HCT116 (cell line): ENCODE data around the gene BCO1. TPM values are rescaled to one million over a fixed set of nuclear protein-coding genes. Genes with fewer than 3 reads are reported as not detected.

Source experiments
- ATAC-seq: fragments of 200-7000 bp; cut with Tn5 transposase; 2 replicates; pipeline ENCODE4 v1.9.1; 2020; ENCODE audit warnings: mild to moderate bottlenecking, moderate library complexity
- BruUV-seq: library from RNA; stranded (reverse); fragments of 400-500 nt; replicated peaks from 2 replicates; lab custom pipeline; 2021; lab: Mats Ljungman, UMichigan
- CTCF ChIA-PET: fragments of 300-600 bp; sonication (Branson Sonifier 250); formaldehyde crosslinking; loops from one replicate; lab custom pipeline; 2021; ENCODE audit warnings: antibody characterized with exemption; lab: Charles Lee
- POLR2A ChIA-PET: fragments of 300-600, 350-600 bp; sonication (Branson Sonifier 250); formaldehyde crosslinking; loops from one replicate; lab custom pipeline; 2021; ENCODE audit warnings: antibody characterized with exemption; lab: Charles Lee
- RAD21 ChIA-PET, 2 experiments: fragments of 300-600 bp; sonication (Branson Sonifier 250); formaldehyde crosslinking; loops; one replicate each; lab custom pipeline; 2023; ENCODE audit warnings: low total read pairs in 2 of 2; ENCODE audit not compliant: uncharacterized antibody in 2 of 2, unreplicated experiment in 2 of 2, low non-redundant PET in 1 of 2; lab: Charles Lee
- DNase-seq: peaks from one replicate; pipeline ENCODE4 v3.0.0-alpha.2; 2010; ENCODE audit warnings: low read depth, low spot score
- H2AFZ ChIP-seq: fragments of 200-600 bp; shearing (Covaris generic), sonication (generic); 2 replicates; pipeline ENCODE4 v1.6.1; 2017; ENCODE audit warnings: low read depth, mixed run types, mixed read lengths, antibody characterized with exemption, low read length; ENCODE audit not compliant: poor library complexity, severe bottlenecking
- H3K27ac ChIP-seq: 2 replicates; pipeline ENCODE4 v1.5.1; 2012; ENCODE audit warnings: low read depth, low read length
- H3K27me3 ChIP-seq: fragments of 200-600 bp; sonication (generic); 2 replicates; pipeline ENCODE4 v1.6.1; 2016; ENCODE audit warnings: mixed run types, low read length, mixed read lengths; ENCODE audit not compliant: insufficient read depth
- H3K36me3 ChIP-seq, 2 experiments: fragments of 200-500 bp in 1 of 2; fragments of 200-600 bp in 1 of 2; sonication (Bioruptor generic) in 1 of 2; sonication (generic) in 1 of 2; 2 replicates each; pipeline versions ENCODE4 v1.5.1 to v1.6.1; 2014 to 2016; ENCODE audit warnings: low read length in 2 of 2, inconsistent platforms in 1 of 2, mixed read lengths in 1 of 2, mixed run types in 1 of 2; ENCODE audit not compliant: insufficient read depth in 2 of 2, control insufficient read depth in 1 of 2
- H3K4me1 ChIP-seq, 2 experiments: fragments of 200-600 bp in 1 of 2; sonication (generic) in 1 of 2; 2 replicates each; pipeline versions ENCODE4 v1.5.1 to v1.6.1; 2012 to 2017; ENCODE audit warnings: low read length in 2 of 2, inconsistent platforms in 1 of 2, mild to moderate bottlenecking in 1 of 2, mixed read lengths in 1 of 2, mixed run types in 1 of 2, moderate library complexity in 1 of 2; ENCODE audit not compliant: insufficient read depth in 2 of 2, control insufficient read depth in 1 of 2
- H3K4me2 ChIP-seq: fragments of 200-600 bp; sonication (generic); 2 replicates; pipeline ENCODE4 v1.6.1; 2017; ENCODE audit warnings: mixed run types, low read length, mixed read lengths
- H3K4me3 ChIP-seq, 2 experiments: fragments of 200-600 bp in 1 of 2; sonication (generic) in 1 of 2; replicated peaks in 1 of 2; 2 replicates each; pipeline ENCODE4 v1.5.1; 2011 to 2016; ENCODE audit warnings: low read length in 2 of 2, control low read depth in 1 of 2, low read depth in 1 of 2, mild to moderate bottlenecking in 1 of 2, mixed read lengths in 1 of 2, mixed run types in 1 of 2
- H3K79me2 ChIP-seq: fragments of 200-600 bp; sonication (generic); 2 replicates; pipeline ENCODE4 v1.6.1; 2017; ENCODE audit warnings: mild to moderate bottlenecking, mixed run types, low read length, moderate library complexity, mixed read lengths; ENCODE audit not compliant: insufficient read depth
- H3K9ac ChIP-seq: fragments of 200-600 bp; sonication (generic); 2 replicates; pipeline ENCODE4 v1.6.1; 2016; ENCODE audit warnings: low read length, mixed read lengths
- H3K9me2 ChIP-seq: fragments of 200-600 bp; sonication (generic), shearing (Covaris generic); 2 replicates; pipeline ENCODE4 v1.6.1; 2017; ENCODE audit warnings: mixed run types, mild to moderate bottlenecking, moderate library complexity; ENCODE audit not compliant: insufficient read depth
- H3K9me3 ChIP-seq, 2 experiments: fragments of 200-500 bp in 1 of 2; fragments of 200-600 bp in 1 of 2; sonication (Bioruptor generic) in 1 of 2; sonication (generic) in 1 of 2; 2 replicates each; pipeline ENCODE4 v1.6.1; 2014 to 2017; ENCODE audit warnings: low read length in 2 of 2, mixed read lengths in 2 of 2, inconsistent platforms in 1 of 2, low read depth in 1 of 2, mild to moderate bottlenecking in 1 of 2, mixed run types in 1 of 2, moderate library complexity in 1 of 2; ENCODE audit not compliant: control insufficient read depth in 1 of 2, insufficient read depth in 1 of 2
- H4K20me1 ChIP-seq: fragments of 200-600 bp; sonication (generic), shearing (Covaris generic); 2 replicates; pipeline ENCODE4 v1.6.1; 2017; ENCODE audit warnings: mixed run types, mild to moderate bottlenecking, moderate library complexity; ENCODE audit not compliant: insufficient read depth
- CBX3 ChIP-seq: IDR thresholded peaks from 2 replicates; pipeline ENCODE4 v1.6.1; 2012; ENCODE audit warnings: low read depth
- ELF1 ChIP-seq: IDR thresholded peaks from 2 replicates; pipeline ENCODE4 v1.6.1; 2012; ENCODE audit warnings: low read depth, borderline replicate concordance
- EZH2 ChIP-seq: fragments of 200-600 bp; sonication (generic); IDR thresholded peaks from 2 replicates; pipeline ENCODE4 v1.6.1; 2017; ENCODE audit warnings: antibody characterized with exemption, mixed run types
- FOSL1 ChIP-seq: IDR thresholded peaks from 2 replicates; pipeline ENCODE4 v1.6.1; 2012; ENCODE audit warnings: low read depth
- JUND ChIP-seq: IDR thresholded peaks from 2 replicates; pipeline ENCODE4 v1.6.1; 2012
- POLR2A ChIP-seq: IDR thresholded peaks from 2 replicates; pipeline ENCODE4 v1.7.0; 2011; ENCODE audit warnings: borderline replicate concordance; ENCODE audit not compliant: insufficient read depth, insufficient read length; ENCODE audit errors: extremely low read depth
- POLR2AphosphoS5 ChIP-seq: IDR thresholded peaks from 2 replicates; pipeline ENCODE4 v1.6.1; 2011; ENCODE audit warnings: mild to moderate bottlenecking, low read depth, low read length, moderate library complexity
- RAD21 ChIP-seq: IDR thresholded peaks from 2 replicates; pipeline ENCODE4 v1.6.1; 2012; ENCODE audit warnings: low read depth, mild to moderate bottlenecking
- SIN3A ChIP-seq: IDR thresholded peaks from 2 replicates; pipeline ENCODE4 v1.6.1; 2012; ENCODE audit warnings: low read depth
- YY1 ChIP-seq: IDR thresholded peaks from 2 replicates; pipeline ENCODE4 v1.6.1; 2011; ENCODE audit warnings: low read length, low read depth, moderate library complexity, mild to moderate bottlenecking; ENCODE audit not compliant: insufficient replicate concordance; ENCODE audit errors: extremely low read depth
- ZFX ChIP-seq: fragments of 450-650 bp; IDR thresholded peaks from 2 replicates; pipeline ENCODE4 v1.6.1; 2017
- ZNF274 ChIP-seq: fragments of 200-500 bp; sonication (Bioruptor generic); IDR thresholded peaks from 2 replicates; pipeline ENCODE4 v1.6.1; 2014; ENCODE audit warnings: mild to moderate bottlenecking, low read depth, low read length, inconsistent platforms
- intact Hi-C: fragments of 100-400 bp; cut with micrococcal nuclease; formaldehyde crosslinking; loops from 2 replicates; pipeline ENCODE4 v1.10.0; 2022
- total RNA-seq: library from RNA; stranded (reverse); gene quantifications from one replicate; pipeline ENCODE4 v1.2.1, GENCODE V29; 2021; ENCODE audit not compliant: unreplicated experiment
- TF ChIP-seq, protein P1 (sequence below): IDR thresholded peaks from 2 replicates; pipeline ENCODE4 v1.6.1; 2011; ENCODE audit warnings: mild to moderate bottlenecking, low read length, moderate library complexity; ENCODE audit not compliant: insufficient replicate concordance; ENCODE audit errors: extremely low read depth
- TF ChIP-seq, protein P2 (sequence below): IDR thresholded peaks from 2 replicates; pipeline ENCODE4 v1.6.1; 2012
- TF ChIP-seq, protein P3 (sequence below): IDR thresholded peaks from 2 replicates; pipeline ENCODE4 v1.6.1; 2012
- TF ChIP-seq, protein P4 (sequence below): IDR thresholded peaks from 2 replicates; pipeline ENCODE4 v1.6.1; 2012; ENCODE audit warnings: low read depth

The BCO1 gene
- total RNA-seq, 1 experiment from 2014 or later, result not detected

DNA sequence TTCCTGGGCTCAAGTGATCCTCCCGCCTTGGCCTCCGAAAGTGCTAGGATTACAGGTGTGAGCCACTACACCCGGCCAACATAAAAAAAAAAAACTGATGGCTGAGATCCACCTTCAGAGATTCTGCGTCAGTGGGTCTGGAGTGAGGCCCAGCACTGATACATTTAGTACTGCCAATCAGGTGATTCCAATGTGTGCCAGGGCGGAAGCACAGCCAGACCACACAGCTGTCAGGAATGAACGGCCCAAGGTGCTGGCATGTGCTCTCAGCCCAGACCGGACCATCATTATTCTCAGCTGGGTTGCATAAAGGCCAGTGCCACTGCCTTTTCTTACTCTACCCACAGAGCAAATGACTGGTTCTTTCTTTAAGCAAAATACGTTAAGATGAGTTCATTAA lies 1.2 kb upstream of the BCO1 start:
- H3K27me3 ChIP-seq, result no peaks in the 10 kb centered on the region
- intact Hi-C loops, result no loop called here
- DNase-seq, result no peak
- no TSS peak for BruUV-seq
- CTCF ChIA-PET, result interaction anchor here (1.4 kb wide), 1 partner anchor 23 kb away, joined by 3 read pairs; no protein-coding TSS in a partner anchor
- no peak overlapping the region for H3K4me3 ChIP-seq
- POLR2A ChIA-PET, result no interaction called here
- no peaks in the 10 kb centered on the region for H4K20me1 ChIP-seq
- H3K4me2 ChIP-seq, result no peak overlapping the region
- H3K36me3 ChIP-seq, result no peaks in the 10 kb centered on the region
- H3K27ac ChIP-seq, result no peak overlapping the region
- TF ChIP-seq POLR2A, result no peak
- no peak for TF ChIP-seq JUND
- no peak for TF ChIP-seq POLR2AphosphoS5
- no peak for TF ChIP-seq YY1
- H3K9me3 ChIP-seq, result no peaks in the 10 kb centered on the region
- H3K4me1 ChIP-seq, result peaks cover 4 to 7% of the 10 kb centered on the region in 2 experiments; a peak in 3 of 4 replicates
- no peak overlapping the region for H3K9ac ChIP-seq
- no peak for ATAC-seq
- H3K79me2 ChIP-seq, result no peaks in the 10 kb centered on the region
- RAD21 ChIA-PET, result no interaction called here
- H3K9me2 ChIP-seq, result no peaks in the 10 kb centered on the region
- no peak overlapping the region for H2AFZ ChIP-seq

DNA sequence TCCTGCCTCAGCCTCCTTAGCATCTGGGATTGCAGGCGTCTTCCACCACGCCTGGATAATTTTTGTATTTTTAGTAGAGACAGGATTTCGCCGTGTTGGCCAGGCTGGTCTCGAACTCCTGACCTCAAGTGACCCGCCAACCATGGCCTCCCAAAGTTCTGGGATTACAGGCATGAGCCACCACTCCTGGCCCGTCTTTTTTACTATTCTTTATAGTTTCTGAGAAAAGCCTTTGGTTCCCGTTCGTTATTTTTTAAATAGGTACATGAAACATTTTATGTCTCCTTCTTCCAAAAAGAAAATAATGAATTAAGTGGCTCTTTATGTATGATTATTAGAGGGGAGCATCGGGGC lies 570 bp upstream of the BCO1 start:
- H3K4me1 ChIP-seq, result peaks cover 4 to 7% of the 10 kb centered on the region in 2 experiments; a peak in 3 of 4 replicates
- H3K9me2 ChIP-seq, result no peaks in the 10 kb centered on the region
- no peak overlapping the region for H3K9ac ChIP-seq
- peak overlapping the region; percentile 61 for H3K4me2 ChIP-seq
- no peaks in the 10 kb centered on the region for H3K79me2 ChIP-seq
- CTCF ChIA-PET, result interaction anchor here (0.9 to 1.4 kb wide), 3 partner anchors 24 to 492 kb away, joined by 3 read pairs; no protein-coding TSS in a partner anchor
- RAD21 ChIA-PET, result no interaction called here
- intact Hi-C loops, result no loop called here
- POLR2A ChIA-PET, result no interaction called here
- no peaks in the 10 kb centered on the region for H4K20me1 ChIP-seq
- 0 out of 4 replicates have a peak overlapping the region, but pooled peaks of 1 of the 2 experiments have one; percentile 32 for H3K4me3 ChIP-seq
- no peaks in the 10 kb centered on the region for H3K9me3 ChIP-seq
- H3K27me3 ChIP-seq, result no peaks in the 10 kb centered on the region
- peak overlapping the region; percentile 24 for H2AFZ ChIP-seq
- DNase-seq, result no peak
- no peak for ATAC-seq
- H3K36me3 ChIP-seq, result no peaks in the 10 kb centered on the region
- no peak overlapping the region for H3K27ac ChIP-seq
- no TSS peak for BruUV-seq
- TF ChIP-seq JUND, result no peak
- TF ChIP-seq, protein P1, sequence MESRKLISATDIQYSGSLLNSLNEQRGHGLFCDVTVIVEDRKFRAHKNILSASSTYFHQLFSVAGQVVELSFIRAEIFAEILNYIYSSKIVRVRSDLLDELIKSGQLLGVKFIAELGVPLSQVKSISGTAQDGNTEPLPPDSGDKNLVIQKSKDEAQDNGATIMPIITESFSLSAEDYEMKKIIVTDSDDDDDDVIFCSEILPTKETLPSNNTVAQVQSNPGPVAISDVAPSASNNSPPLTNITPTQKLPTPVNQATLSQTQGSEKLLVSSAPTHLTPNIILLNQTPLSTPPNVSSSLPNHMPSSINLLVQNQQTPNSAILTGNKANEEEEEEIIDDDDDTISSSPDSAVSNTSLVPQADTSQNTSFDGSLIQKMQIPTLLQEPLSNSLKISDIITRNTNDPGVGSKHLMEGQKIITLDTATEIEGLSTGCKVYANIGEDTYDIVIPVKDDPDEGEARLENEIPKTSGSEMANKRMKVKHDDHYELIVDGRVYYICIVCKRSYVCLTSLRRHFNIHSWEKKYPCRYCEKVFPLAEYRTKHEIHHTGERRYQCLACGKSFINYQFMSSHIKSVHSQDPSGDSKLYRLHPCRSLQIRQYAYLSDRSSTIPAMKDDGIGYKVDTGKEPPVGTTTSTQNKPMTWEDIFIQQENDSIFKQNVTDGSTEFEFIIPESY, result no peak
- TF ChIP-seq, protein P2, sequence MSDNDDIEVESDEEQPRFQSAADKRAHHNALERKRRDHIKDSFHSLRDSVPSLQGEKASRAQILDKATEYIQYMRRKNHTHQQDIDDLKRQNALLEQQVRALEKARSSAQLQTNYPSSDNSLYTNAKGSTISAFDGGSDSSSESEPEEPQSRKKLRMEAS, result no peak
- no peak for TF ChIP-seq FOSL1
- no peak for TF ChIP-seq RAD21
- TF ChIP-seq ELF1, result no peak
- no peak for TF ChIP-seq CBX3
- TF ChIP-seq ZNF274, result no peak
- TF ChIP-seq SIN3A, result no peak
- TF ChIP-seq, protein P3, sequence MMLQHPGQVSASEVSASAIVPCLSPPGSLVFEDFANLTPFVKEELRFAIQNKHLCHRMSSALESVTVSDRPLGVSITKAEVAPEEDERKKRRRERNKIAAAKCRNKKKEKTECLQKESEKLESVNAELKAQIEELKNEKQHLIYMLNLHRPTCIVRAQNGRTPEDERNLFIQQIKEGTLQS, result no peak
- no peak for TF ChIP-seq EZH2
- TF ChIP-seq, protein P4, sequence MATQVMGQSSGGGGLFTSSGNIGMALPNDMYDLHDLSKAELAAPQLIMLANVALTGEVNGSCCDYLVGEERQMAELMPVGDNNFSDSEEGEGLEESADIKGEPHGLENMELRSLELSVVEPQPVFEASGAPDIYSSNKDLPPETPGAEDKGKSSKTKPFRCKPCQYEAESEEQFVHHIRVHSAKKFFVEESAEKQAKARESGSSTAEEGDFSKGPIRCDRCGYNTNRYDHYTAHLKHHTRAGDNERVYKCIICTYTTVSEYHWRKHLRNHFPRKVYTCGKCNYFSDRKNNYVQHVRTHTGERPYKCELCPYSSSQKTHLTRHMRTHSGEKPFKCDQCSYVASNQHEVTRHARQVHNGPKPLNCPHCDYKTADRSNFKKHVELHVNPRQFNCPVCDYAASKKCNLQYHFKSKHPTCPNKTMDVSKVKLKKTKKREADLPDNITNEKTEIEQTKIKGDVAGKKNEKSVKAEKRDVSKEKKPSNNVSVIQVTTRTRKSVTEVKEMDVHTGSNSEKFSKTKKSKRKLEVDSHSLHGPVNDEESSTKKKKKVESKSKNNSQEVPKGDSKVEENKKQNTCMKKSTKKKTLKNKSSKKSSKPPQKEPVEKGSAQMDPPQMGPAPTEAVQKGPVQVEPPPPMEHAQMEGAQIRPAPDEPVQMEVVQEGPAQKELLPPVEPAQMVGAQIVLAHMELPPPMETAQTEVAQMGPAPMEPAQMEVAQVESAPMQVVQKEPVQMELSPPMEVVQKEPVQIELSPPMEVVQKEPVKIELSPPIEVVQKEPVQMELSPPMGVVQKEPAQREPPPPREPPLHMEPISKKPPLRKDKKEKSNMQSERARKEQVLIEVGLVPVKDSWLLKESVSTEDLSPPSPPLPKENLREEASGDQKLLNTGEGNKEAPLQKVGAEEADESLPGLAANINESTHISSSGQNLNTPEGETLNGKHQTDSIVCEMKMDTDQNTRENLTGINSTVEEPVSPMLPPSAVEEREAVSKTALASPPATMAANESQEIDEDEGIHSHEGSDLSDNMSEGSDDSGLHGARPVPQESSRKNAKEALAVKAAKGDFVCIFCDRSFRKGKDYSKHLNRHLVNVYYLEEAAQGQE, result no peak
- TF ChIP-seq YY1, result no peak
- TF ChIP-seq ZFX, result no peak
- TF ChIP-seq POLR2AphosphoS5, result no peak
